HG02973 (cell line): ENCODE results near the gene OR6C76.

ENCODE experiments used
- ATAC-seq: cut with Tn5 transposase; IDR thresholded peaks from one replicate; pipeline ENCODE4 v1.9.1; 2021; ENCODE audit warnings: moderate library complexity; ENCODE audit not compliant: unreplicated experiment

OR6C76 gene

DNA sequence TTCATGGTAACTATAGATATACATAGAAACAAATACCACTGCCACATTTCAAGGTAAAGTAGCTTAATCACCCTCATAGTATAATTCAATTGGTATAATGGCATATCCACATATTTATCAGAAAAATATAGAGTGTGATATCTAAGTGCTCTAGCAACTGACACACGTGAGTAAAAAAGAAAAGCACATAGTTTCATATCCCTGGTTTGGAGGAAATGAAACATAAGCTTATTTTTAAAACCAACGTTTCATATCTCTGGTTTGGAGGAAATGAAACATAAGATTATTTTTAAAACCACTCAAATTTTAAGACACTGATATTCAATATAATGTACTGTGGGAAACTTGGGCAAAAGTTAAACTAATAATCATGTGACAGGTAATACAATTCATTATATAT is 41.8 kb downstream of the OR6C76 start:
- no peak for ATAC-seq

DNA sequence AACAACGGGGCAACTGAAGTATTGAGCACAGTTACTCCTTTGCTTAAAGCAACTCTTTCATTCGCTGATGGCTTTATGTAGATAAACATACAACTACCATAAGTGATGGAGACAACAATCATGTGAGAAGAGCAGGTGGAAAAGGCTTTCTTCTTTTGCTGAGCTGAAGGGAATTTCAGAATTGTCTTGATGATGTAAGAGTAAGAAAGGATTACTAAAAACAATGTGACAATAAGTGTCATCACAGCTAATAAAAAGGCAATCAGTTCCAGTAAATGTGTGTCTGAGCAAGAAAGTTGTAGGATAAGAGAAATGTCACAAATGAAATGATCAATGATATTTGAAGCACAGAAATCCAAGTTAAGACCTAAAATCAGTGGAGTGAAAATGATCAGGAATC is 43.2 kb downstream of the OR6C76 start:
- no peak for ATAC-seq

DNA sequence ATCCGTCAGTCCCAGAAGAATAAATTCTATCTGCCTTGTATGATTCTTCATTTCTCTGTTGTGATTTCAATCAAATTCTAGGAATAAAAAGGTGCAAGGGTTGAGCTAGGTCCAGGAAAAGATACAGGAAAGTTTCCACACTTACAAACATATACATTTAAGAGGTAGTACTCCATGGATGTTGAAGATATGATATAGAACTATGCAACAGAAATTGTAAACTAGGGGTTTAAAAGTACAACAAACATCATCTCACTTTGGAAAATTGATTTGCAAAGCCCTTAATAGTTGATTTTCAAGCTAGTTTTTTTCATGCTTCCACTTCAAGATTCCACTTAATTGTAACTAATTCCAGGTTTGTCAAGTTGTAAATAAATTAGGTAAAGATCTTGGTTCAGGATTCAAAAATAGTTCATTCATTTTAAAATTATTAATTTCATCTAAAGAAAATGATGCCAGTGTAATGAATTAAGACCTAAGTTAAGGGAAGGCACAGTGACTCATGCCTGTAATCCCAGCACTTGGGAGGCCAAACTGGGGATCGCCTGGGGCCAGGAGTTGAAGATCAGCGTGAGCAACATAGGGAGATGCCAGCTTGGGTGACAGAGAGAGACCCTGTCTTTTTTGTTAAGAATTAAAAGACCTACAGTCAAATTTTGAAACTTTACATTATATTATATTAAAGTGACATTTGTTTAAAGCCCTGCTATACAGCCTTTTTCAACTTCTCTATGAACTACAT is 44.2 kb downstream of the OR6C76 start, which contains the start of gene OR6C70:
Gene OR6C70, minus strand, starts transcription at position 51 of the 742 bp plus-strand sequence. Its CDS starts 0 bp downstream, at position 51.
- ATAC-seq = no peak

DNA sequence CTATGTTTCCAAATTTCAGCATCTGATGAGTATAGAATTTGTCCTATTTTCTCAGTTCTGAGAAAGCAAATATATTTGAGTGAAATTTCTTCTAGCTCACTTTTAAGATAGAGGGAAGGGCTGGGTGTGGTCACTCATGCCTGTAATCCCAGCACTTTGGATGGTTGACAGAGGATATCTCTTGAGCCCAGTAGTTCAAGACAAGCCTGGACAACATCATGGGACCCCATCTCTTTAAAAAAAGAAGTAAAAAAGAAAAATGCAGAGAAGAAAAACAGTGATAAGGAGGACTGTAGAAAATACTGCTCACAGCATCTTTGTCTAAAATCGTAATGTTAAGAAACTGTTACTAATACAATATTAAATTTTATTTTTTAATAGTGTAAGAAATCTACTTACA is 46.2 kb downstream of the OR6C76 start:
- no peak for ATAC-seq
